ENCODE measurements around the gene ZDHHC14. TPM values are rescaled to one million over a fixed set of nuclear protein-coding genes. Genes with fewer than 3 reads are reported as not detected.

ZDHHC14 gene
- total RNA-seq, 2 experiments from 2014 or later: 1.3 to 1.6 TPM

- Mint-ChIP-seq H3K4me3 (no peak overlapping the region), H3K36me3 (ENCODE audit: low read depth) (no peaks in the 10 kb centered on the region), H3K9me3 (no peaks in the 10 kb centered on the region), H3K27ac (no peak overlapping the region), H3K4me1 (ENCODE audit: low read depth) (peaks cover 34% of the 10 kb centered on the region), H3K27me3 (no peaks in the 10 kb centered on the region)
- no peaks in the 10 kb centered on the region for H3K27me3 ChIP-seq (ENCODE audit: control insufficient read depth in 1 of 2, insufficient read depth in 2 of 2, low read length in 2 of 2)
- H3K36me3 ChIP-seq (ENCODE audit: insufficient read depth, low read length): no peaks in the 10 kb centered on the region
- no peak overlapping the region for H3K27ac ChIP-seq (ENCODE audit: low read depth in 1 of 2, low read length in 2 of 2)
- ChIA-PET CTCF (no interaction called here), POLR2A (no interaction called here)
- DNase-seq (no peak), ATAC-seq (ENCODE audit: poor library complexity) (no peak)
- no peak for TF ChIP-seq CTCF (IDR thresholded peaks at IDR 0.05)
- H3K4me3 ChIP-seq (ENCODE audit: low read length): no peak overlapping the region
- peaks cover 46% of the 10 kb centered on the region for H3K4me1 ChIP-seq (ENCODE audit: insufficient read depth, low read length)
- intact Hi-C loops (cut with DNase I, micrococcal nuclease): no loop called here
- peaks cover 0 to 3% of the 10 kb centered on the region in 2 experiments for H3K9me3 ChIP-seq (ENCODE audit: control insufficient read depth in 1 of 2, insufficient read depth in 1 of 2, low read length in 2 of 2)
Observed at GRCh38 chr6:157539421-157539822, 158.4 kb downstream of the ZDHHC14 start.

- Mint-ChIP-seq H3K9me3 (no peaks in the 10 kb centered on the region), H3K36me3 (ENCODE audit: low read depth) (no peaks in the 10 kb centered on the region), H3K27me3 (no peaks in the 10 kb centered on the region), H3K27ac (no peak overlapping the region), H3K4me3 (no peak overlapping the region), H3K4me1 (ENCODE audit: low read depth) (peaks cover 28% of the 10 kb centered on the region)
- H3K27me3 ChIP-seq (ENCODE audit: control insufficient read depth in 1 of 2, insufficient read depth in 2 of 2, low read length in 2 of 2): no peaks in the 10 kb centered on the region
- peaks cover 0 to 4% of the 10 kb centered on the region in 2 experiments for H3K9me3 ChIP-seq (ENCODE audit: control insufficient read depth in 1 of 2, insufficient read depth in 1 of 2, low read length in 2 of 2)
- H3K4me1 ChIP-seq (ENCODE audit: insufficient read depth, low read length): peaks cover 39% of the 10 kb centered on the region
- H3K4me3 ChIP-seq (ENCODE audit: low read length): no peak overlapping the region
- no peak overlapping the region for H3K27ac ChIP-seq (ENCODE audit: low read depth in 1 of 2, low read length in 2 of 2)
- no peak for TF ChIP-seq CTCF (IDR thresholded peaks at IDR 0.05)
- intact Hi-C loops (cut with DNase I, micrococcal nuclease): no loop called here
- H3K36me3 ChIP-seq (ENCODE audit: insufficient read depth, low read length): no peaks in the 10 kb centered on the region
- DNase-seq (no peak), ATAC-seq (ENCODE audit: poor library complexity) (no peak)
- ChIA-PET POLR2A (no interaction called here), CTCF (no interaction called here)
Observed at GRCh38 chr6:157539900-157540752, 159.1 kb downstream of the ZDHHC14 start.

GRCh38 chr6:157541618-157542413 lies 160.8 kb downstream of the ZDHHC14 start:
- H3K9me3 ChIP-seq (ENCODE audit: control insufficient read depth in 1 of 2, insufficient read depth in 1 of 2, low read length in 2 of 2): peaks cover 0 to 4% of the 10 kb centered on the region in 2 experiments
- peaks cover 25% of the 10 kb centered on the region for H3K4me1 ChIP-seq (ENCODE audit: insufficient read depth, low read length)
- Mint-ChIP-seq H3K4me1 (ENCODE audit: low read depth) (peaks cover 13% of the 10 kb centered on the region), H3K4me3 (no peak overlapping the region), H3K36me3 (ENCODE audit: low read depth) (no peaks in the 10 kb centered on the region), H3K27ac (no peak overlapping the region), H3K9me3 (no peaks in the 10 kb centered on the region), H3K27me3 (no peaks in the 10 kb centered on the region)
- no peak overlapping the region for H3K4me3 ChIP-seq (ENCODE audit: low read length)
- no peak for TF ChIP-seq CTCF (IDR thresholded peaks at IDR 0.05)
- no peaks in the 10 kb centered on the region for H3K36me3 ChIP-seq (ENCODE audit: insufficient read depth, low read length)
- DNase-seq (no peak), ATAC-seq (ENCODE audit: poor library complexity) (no peak)
- H3K27me3 ChIP-seq (ENCODE audit: control insufficient read depth in 1 of 2, insufficient read depth in 2 of 2, low read length in 2 of 2): no peaks in the 10 kb centered on the region
- ChIA-PET POLR2A (no interaction called here), CTCF (no interaction called here)
- H3K27ac ChIP-seq (ENCODE audit: low read depth in 1 of 2, low read length in 2 of 2): no peak overlapping the region
- intact Hi-C loops (cut with DNase I, micrococcal nuclease): no loop called here
